CD4-positive, alpha-beta T cell (primary cell): Measurements from ENCODE around the gene NPLOC4. TPM values are rescaled to one million over a fixed set of nuclear protein-coding genes. Genes with fewer than 3 reads are reported as not detected.

Experiments used
- ATAC-seq: fragments of 200-7000 bp; cut with Tn5 transposase; one replicate; pipeline ENCODE4 v1.10.0; 2022; ENCODE audit warnings: mild to moderate bottlenecking; ENCODE audit not compliant: poor library complexity
- CTCF ChIA-PET: fragments of 350-600 bp; sonication (Branson Sonifier 250); formaldehyde crosslinking; loops from one replicate; lab custom pipeline; 2021; ENCODE audit warnings: antibody characterized with exemption, inconsistent platforms; lab: Charles Lee
- POLR2A ChIA-PET: fragments of 350-600 bp; sonication (Branson Sonifier 250); formaldehyde crosslinking; loops from one replicate; lab custom pipeline; 2021; ENCODE audit warnings: antibody characterized with exemption, inconsistent platforms; lab: Charles Lee
- DNase-seq, 14 experiments: peaks; one replicate each; pipeline ENCODE4 v3.0.0-alpha.2; 2013 to 2020; ENCODE audit warnings: mixed read lengths in 2 of 14
- H3K27ac ChIP-seq, 2 donors: one replicate each; pipeline versions ENCODE4 v1.5.1 to v1.7.0; 2013; ENCODE audit warnings: low read length in 2 of 2, low read depth in 1 of 2, mild to moderate bottlenecking in 1 of 2
- H3K27me3 ChIP-seq, 2 experiments: 1 replicate in 1 of 2; 2 replicates in 1 of 2; pipeline versions ENCODE4 v1.6.1 to v1.7.0; 2013; ENCODE audit warnings: low read length in 2 of 2, control low read depth in 1 of 2, mild to moderate bottlenecking in 1 of 2, moderate library complexity in 1 of 2; ENCODE audit not compliant: insufficient read depth in 2 of 2, control insufficient read depth in 1 of 2
- H3K36me3 ChIP-seq: one replicate; pipeline ENCODE4 v1.6.1; 2013; ENCODE audit warnings: low read length, control low read depth; ENCODE audit not compliant: insufficient read depth
- H3K4me1 ChIP-seq: one replicate; pipeline ENCODE4 v1.6.1; 2013; ENCODE audit warnings: low read length, control low read depth; ENCODE audit not compliant: insufficient read depth
- H3K4me3 ChIP-seq: one replicate; pipeline ENCODE4 v1.5.1; 2013; ENCODE audit warnings: mild to moderate bottlenecking, low read length, moderate library complexity
- H3K9me3 ChIP-seq, 2 experiments: 1 replicate in 1 of 2; 2 replicates in 1 of 2; pipeline versions ENCODE4 v1.6.1 to v1.7.0; 2013; ENCODE audit warnings: low read length in 2 of 2, mild to moderate bottlenecking in 2 of 2, control low read depth in 1 of 2, moderate library complexity in 1 of 2; ENCODE audit not compliant: control insufficient read depth in 1 of 2, insufficient read depth in 1 of 2
- H3K27ac Mint-ChIP-seq: one replicate; pipeline ENCODE4 v1.8.0; 2020; ENCODE audit warnings: mixed read lengths
- H3K27me3 Mint-ChIP-seq: one replicate; pipeline ENCODE4 v1.8.0; 2021; ENCODE audit warnings: mixed read lengths
- H3K36me3 Mint-ChIP-seq: one replicate; pipeline ENCODE4 v1.8.0; 2021; ENCODE audit warnings: low read depth, mixed read lengths
- H3K4me1 Mint-ChIP-seq: one replicate; pipeline ENCODE4 v1.8.0; 2021; ENCODE audit warnings: low read depth, mixed read lengths
- H3K4me3 Mint-ChIP-seq: one replicate; pipeline ENCODE4 v1.8.0; 2020; ENCODE audit warnings: mild to moderate bottlenecking, mixed read lengths
- H3K9me3 Mint-ChIP-seq: one replicate; pipeline ENCODE4 v1.8.0; 2020; ENCODE audit warnings: mixed read lengths
- CTCF ChIP-seq: fragments of 200-600 bp; IDR thresholded peaks from one replicate; pipeline ENCODE4 v1.8.0; 2022; ENCODE audit warnings: antibody characterized with exemption, mild to moderate bottlenecking
- intact Hi-C, 2 experiments: fragments of 100-400 bp; cut with DNase I in 1 of 2; cut with micrococcal nuclease in 1 of 2; formaldehyde crosslinking; loops; one replicate each; pipeline versions ENCODE4 v1.15.1 to v1.9.0; 2023 to 2025; cut with DNase I, micrococcal nuclease
- total RNA-seq, 174 experiments: library from RNA in 2 of 174; stranded (reverse) in 2 of 174; gene quantifications; one replicate each; pipeline ENCODE4 v1.2.3 and lab custom pipeline; 2021 to 2026

Gene NPLOC4
- total RNA-seq, 2 experiments from 2014 or later, result 61.0 to 62.4 TPM

DNA sequence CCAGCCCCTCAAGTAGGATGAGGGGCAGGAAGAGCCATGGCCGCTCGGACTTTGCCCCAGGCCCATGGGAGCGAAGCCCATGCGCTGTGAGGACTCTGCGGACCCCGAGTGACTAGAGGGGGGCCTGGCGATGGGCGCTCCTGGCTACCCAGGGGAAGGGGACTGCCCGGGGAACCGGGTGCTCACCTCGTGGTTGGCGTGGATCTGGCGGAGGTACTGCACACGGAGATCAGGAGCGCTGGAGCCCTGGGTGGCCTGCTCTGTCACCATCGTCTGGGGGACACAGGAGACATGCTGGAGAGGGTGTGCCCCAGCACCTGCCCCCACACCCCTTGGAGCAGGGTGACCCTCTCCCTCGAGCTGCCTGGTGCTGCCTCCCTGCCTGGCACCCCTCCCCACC, 95.8 kb downstream of the NPLOC4 start:
- no peak for TF ChIP-seq CTCF
- Mint-ChIP-seq H3K9me3 (no peaks in the 10 kb centered on the region), H3K4me1 (no peaks in the 10 kb centered on the region), H3K4me3 (no peak overlapping the region), H3K27ac (no peak overlapping the region), H3K36me3 (peaks cover 19% of the 10 kb centered on the region), H3K27me3 (peaks cover 9% of the 10 kb centered on the region)
- CTCF ChIA-PET, result no interaction called here
- DNase-seq (no peak), ATAC-seq (no peak)
- H3K27ac ChIP-seq, result no peak overlapping the region
- H3K4me1 ChIP-seq, result peaks cover 9% of the 10 kb centered on the region
- POLR2A ChIA-PET, result interaction anchor here (1.1 kb wide), 1 partner anchor 11 kb away, joined by 3 read pairs; no protein-coding TSS in a partner anchor
- intact Hi-C loops, result no loop called here
- no peak overlapping the region for H3K4me3 ChIP-seq
- peaks cover 43% of the 10 kb centered on the region for H3K36me3 ChIP-seq
- peaks cover 0 to 11% of the 10 kb centered on the region in 2 experiments for H3K9me3 ChIP-seq
- H3K27me3 ChIP-seq, result peaks cover 18 to 19% of the 10 kb centered on the region in 2 experiments

DNA sequence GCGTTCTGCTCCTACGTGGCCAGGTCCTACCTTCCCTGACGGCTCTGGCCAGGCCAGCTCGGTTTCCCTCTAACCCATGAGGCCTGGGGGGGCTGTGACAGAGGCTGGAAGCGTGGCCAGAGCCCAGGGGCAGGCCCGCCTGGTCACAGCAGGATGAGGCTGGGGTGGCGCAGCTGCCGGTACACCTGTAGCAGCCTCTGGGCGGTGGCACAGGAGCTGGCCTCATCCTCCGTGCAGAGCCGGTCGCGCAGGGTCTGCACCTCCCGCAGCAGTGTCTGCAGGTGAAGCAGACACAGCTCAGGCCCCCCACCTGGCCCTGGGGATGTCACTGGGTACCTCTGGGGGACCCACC, 96.3 kb downstream of the NPLOC4 start:
- DNase-seq (no peak), ATAC-seq (no peak)
- ChIA-PET POLR2A (interaction anchor here (1.1 kb wide), 1 partner anchor 12 kb away, joined by 3 read pairs; no protein-coding TSS in a partner anchor), CTCF (interaction anchor here (0.5 kb wide), 1 partner anchor 1368 kb away, joined by 3 read pairs; no protein-coding TSS in a partner anchor)
- Histone ChIP-seq H3K36me3 (peaks cover 38% of the 10 kb centered on the region), H3K4me1 (peaks cover 9% of the 10 kb centered on the region), H3K4me3 (no peak overlapping the region), H3K27me3 (peaks cover 23 to 24% of the 10 kb centered on the region in 2 experiments), H3K27ac (no peak overlapping the region), H3K9me3 (peaks cover 0 to 16% of the 10 kb centered on the region in 2 experiments)
- Mint-ChIP-seq H3K27me3 (peaks cover 13% of the 10 kb centered on the region), H3K4me1 (no peaks in the 10 kb centered on the region), H3K36me3 (peaks cover 15% of the 10 kb centered on the region), H3K27ac (no peak overlapping the region), H3K9me3 (no peaks in the 10 kb centered on the region), H3K4me3 (no peak overlapping the region)
- intact Hi-C loops, result no loop called here
- TF ChIP-seq CTCF, result no peak

GRCh38 chr17:81539961-81540675, 96.8 kb downstream of the NPLOC4 start:
- Histone ChIP-seq H3K36me3 (peaks cover 35% of the 10 kb centered on the region), H3K4me3 (no peak overlapping the region), H3K4me1 (peaks cover 9% of the 10 kb centered on the region), H3K27ac (no peak overlapping the region), H3K9me3 (peaks cover 0 to 17% of the 10 kb centered on the region in 2 experiments), H3K27me3 (peaks cover 23 to 28% of the 10 kb centered on the region in 2 experiments)
- Mint-ChIP-seq H3K36me3 (peaks cover 15% of the 10 kb centered on the region), H3K9me3 (no peaks in the 10 kb centered on the region), H3K4me1 (no peaks in the 10 kb centered on the region), H3K4me3 (no peak overlapping the region), H3K27me3 (peaks cover 13% of the 10 kb centered on the region), H3K27ac (no peak overlapping the region)
- ATAC-seq (no peak), DNase-seq (no peak)
- TF ChIP-seq CTCF, result no peak
- ChIA-PET POLR2A (interaction anchor here (1.1 kb wide), 1 partner anchor 12 kb away, joined by 3 read pairs; no protein-coding TSS in a partner anchor), CTCF (interaction anchor here (0.5 kb wide), 1 partner anchor 1367 kb away, joined by 3 read pairs; no protein-coding TSS in a partner anchor)
- intact Hi-C loops, result no loop called here
